Measurements from ENCODE around the gene USP21.

The USP21 gene

DNA sequence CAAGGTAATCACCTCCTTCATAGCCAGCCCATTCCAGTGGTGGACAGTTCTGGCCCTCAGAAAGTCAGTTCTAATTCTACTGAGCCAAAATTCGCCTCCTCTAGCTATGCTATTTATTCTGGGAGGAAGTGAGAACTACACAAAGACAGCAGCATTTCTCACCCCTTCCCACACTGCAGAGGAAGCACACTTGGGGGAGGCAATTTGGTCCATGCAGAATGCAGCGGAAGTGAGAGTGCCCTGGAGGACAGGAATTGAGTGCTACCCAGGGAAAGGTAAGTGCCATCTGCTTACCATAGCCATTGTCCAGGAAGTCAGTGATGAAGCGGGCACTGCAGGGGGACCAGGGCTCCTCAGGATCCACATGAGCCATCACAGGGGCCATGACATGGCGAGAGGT lies 35.9 kb downstream of the USP21 start:
- peak; percentile 11 to 25 for DNase-seq

DNA sequence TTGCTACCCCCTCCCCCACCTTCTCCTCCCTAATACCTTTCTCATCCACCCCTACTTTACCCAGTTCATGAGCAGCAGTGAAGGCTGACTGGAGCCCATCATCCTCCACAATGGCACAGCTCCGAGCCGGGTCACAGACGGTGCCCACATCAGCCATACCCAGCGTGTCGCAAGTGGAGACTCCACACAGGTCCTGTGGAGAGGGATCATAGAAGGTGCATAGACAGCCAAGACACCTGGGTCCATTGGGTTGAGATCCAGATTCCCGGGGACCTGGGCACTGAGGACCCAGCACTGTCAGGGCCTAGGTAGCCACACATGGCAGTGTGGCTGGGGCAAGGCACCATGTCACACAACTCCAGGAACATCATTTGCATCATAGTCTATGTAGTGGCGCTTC lies 36.8 kb downstream of the USP21 start:
- no peak for DNase-seq

- DNase-seq, result peak; percentile 17 to 24
These were observed 37.5 kb downstream of the USP21 start for GRCh38 chr1:161196521-161197451.

DNA sequence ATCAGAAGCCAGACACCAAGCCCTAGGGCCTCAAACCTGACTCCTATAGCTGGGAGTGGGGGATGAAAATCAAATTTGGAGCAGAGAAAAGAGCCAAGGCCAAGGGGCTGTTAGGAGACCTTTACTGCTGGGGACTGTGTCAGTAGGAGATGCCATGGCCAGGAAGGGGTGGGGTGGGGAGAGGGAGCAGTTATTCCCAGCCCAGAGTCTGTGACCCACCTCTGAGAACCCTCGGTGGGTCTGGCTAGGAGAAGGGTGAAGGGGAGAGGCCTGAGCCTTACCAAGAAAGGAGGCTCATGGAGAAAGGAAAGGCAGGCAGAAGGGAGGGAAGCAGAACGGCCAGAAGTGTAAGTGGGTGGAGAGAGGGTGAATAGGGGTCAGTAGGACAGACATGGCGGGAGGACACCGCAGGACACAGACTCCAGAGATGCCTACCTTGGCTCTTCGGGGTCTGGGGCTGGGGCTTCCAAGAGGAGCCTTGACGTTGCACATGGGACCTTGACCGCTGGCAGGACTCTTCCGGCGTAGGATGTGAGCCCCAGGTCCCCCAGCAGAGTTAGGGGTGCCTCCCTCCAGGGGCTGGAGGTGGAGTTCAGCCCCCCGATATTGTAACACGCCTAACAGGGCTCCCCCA lies 38.4 kb downstream of the USP21 start:
- DNase-seq, result no peak

DNA sequence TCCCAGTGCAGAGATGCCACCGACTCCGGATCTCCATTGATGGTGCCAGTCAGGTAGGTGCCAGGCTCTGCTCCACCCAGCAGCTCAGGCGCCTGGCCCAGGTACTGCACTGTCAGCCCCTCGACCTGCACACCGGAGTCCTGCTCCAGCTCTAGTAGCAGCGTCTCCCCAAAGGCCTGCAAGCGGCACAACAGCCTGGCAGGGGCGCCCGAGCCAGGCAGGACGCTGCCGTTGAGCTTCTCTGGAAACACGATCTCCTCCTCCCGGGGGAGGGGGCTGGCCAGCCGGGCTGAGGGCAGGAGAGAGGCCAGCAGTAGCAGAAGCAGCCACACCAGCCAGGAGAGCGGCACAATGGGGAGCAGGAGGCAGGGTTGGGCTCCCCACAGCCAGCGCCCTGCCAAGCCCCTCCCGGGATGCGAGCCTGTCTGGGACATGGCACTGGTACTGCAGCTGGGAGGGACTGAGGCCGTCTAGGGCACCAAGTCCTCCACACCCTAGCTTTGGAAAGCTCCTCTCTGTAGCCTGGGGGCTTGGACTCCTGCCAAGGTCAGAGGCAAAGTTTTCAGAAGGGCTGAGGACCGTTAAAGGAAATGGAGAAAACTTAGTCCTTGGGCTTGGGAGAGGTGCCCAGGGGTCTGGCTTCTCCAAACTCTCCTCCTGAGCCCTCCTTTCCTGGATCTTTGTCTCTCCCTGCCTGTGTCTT lies 39.0 kb downstream of the USP21 start:
- peak in 1 of 2 donors; percentile 68 for DNase-seq

DNA sequence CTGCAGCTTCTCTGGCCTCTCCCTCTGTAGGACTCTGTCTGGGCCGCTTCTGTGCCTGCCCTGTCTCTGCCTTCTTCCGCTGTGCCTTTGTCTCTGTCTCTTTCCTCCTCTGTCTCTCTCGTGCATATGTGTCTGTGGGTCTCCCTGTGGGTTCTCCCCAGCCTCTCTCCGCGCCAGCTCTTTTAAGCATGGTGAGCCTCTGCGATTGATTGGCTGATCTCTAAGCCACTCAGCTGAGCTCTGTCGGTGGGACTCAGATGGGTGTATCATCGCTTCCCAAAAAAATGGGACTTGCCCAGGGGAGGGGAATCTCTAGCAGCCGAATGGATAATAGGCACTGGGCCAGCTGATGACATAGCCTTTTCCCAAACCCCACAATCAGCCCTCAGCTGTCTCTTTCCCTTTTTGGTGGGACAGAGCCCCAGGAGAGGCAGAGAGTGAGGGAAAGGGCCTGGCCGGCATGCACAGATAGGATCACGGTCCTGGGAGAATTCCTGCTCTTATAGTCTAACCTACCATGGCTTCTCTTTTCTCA lies 39.7 kb downstream of the USP21 start, which contains the start of gene ADAMTS4:
TSS of gene ADAMTS4 (minus strand) at position 158 of the 535 bp plus-strand sequence. CDS start 427 bp downstream, outside the sequence.
- peak; percentile 83 to 87 for DNase-seq

- no peak for DNase-seq
These were observed 40.3 kb downstream of the USP21 start for GRCh38 chr1:161199506-161200139.

- peak; percentile 81 to 91 for DNase-seq
These were observed 41.2 kb downstream of the USP21 start for GRCh38 chr1:161200421-161200991.

DNA sequence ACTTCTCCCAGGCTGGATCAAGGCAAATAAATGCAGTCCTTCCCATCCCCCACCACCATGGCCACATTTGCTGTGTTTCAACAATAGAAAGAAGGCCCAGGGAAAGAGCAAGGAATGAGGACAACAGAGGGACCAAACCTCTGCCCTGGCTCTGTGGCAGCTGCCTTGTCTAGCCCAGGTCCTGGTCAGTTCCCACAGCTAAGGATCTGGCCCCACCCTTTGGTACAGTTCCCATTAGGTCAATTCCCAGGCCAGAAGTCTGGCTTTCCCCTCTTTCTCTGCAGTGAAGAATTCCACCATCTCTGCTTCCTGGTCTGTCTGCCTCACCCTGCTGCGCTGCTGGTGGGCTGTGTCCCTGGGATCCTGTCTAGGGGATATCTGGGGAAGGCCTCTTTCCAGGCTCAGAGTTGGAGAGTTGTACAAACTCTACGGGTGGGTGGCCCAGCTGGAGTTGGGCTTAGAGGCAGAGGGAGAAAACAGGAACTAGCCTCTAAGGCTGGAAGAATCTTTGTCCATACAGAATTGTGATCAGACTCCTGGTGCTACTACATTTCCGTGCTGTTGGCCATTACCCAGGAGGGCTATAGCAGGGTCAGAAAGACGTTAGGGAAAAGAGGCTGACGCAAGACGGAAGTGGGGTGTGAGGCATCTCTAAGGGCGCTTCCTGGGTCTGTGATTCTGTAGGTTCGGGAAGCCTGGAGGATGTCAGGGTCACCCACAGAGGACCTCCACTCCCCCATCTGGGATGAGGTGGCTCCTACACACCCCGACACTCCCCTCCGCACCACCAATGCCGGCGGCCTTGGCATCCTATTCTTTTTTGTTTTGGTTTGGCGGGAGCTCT lies 41.9 kb downstream of the USP21 start:
- DNase-seq, result peak; percentile 28 to 54

GRCh38 chr1:161201836-161202712 lies 42.8 kb downstream of the USP21 start, which contains the start of gene NDUFS2:
NDUFS2 (plus strand) TSS chr1:161202367; CDS start chr1:161202386, 19 bp downstream.
- DNase-seq, result peak; percentile 96 to 100

DNA sequence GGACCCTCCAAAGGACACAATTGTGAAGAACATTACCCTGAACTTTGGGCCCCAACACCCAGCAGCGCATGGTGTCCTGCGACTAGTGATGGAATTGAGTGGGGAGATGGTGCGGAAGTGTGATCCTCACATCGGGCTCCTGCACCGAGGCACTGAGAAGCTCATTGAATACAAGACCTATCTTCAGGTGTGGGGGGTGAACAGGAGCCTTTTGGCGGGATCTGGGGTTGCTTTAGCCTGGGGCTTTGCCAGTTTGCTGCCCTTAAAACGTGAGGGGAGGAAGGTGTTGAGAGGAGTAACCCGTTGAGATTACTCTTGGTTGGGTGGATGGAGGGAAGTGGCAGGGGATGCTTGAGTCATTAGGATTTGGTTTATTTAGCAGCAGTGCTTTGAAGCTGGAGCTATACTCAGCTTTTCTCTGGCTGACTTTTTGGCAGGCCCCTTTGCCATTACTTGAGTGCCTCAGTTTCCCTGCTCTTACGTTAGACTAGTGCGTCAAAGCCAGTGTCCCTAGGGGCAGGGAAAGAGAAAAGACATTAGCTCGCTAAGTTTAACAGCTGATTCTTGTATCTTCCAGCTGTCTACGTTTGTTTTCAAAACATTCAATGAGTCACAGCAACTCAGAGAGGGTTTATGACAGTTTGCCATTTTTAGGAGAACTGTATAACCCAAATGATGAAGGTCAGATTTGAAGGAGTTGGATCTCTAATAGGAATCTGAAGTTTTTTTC lies 47.3 kb downstream of the USP21 start:
- no peak for DNase-seq

DNA sequence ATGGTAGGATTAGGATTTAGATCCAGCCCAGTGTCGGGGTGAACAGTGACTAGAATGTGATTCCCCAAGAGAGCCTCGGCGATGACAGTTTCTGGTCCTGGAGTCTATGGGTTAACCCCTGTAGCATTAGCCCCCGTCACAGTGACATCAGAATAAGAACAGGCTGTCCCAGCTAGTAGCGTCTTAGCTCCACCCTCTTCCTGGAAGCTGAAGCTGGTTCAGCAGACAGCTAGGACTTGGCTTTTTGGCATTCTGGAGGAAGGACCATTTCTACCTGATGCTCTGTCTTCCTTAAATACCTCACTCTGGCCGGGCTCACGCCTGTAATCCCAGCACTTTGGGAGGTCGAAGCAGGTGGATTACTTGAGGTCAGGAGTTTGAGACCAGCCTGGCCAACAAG lies 47.9 kb downstream of the USP21 start:
- DNase-seq, result no peak

DNA sequence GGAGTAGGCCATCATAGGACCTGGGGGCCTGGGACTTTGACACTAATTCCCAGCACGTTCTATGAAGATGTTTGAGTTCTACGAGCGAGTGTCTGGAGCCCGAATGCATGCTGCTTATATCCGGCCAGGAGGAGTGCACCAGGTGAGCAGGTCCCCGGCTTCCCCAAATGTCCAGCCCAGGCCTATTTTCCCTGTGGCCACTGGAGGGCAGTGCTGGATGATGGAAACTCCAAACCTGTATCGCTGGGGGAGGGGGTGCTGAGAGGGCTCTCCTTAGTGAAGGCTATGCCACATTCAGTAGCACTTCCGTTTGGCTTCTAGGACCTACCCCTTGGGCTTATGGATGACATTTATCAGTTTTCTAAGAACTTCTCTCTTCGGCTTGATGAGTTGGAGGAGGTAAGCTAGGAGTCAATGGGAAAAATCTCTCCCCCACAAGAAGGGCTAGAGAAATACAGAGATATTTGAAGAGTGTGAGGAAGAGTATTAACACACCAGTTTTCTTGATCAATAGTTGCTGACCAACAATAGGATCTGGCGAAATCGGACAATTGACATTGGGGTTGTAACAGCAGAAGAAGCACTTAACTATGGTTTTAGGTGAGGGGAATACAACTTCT lies 50.6 kb downstream of the USP21 start:
- peak; percentile 42 to 64 for DNase-seq

GRCh38 chr1:161214369-161214768 lies 55.1 kb downstream of the USP21 start:
- DNase-seq, result no peak

DNA sequence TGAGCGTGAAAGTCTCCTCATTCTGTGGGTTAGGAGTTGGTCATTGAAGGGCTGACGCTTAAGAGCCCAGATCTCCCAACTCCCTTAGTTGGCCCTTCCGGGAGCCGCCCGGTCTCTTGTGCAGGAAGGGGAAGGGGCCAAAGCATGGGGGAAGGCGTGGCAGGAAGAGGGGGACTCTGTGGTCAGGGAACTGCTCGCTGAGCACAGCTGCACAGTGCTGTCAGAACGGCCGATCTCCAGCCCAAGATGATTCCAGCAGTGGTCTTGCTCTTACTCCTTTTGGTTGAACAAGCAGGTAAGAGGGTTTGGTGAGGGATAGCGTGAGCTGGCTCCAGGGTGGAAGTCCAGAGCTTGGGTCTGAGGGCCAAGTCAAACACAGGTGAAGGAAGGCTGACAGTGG lies 55.8 kb downstream of the USP21 start, which contains the start of gene FCER1G:
TSS of gene FCER1G (plus strand) at position 220 of the 400 bp plus-strand sequence. CDS start at position 247, 27 bp downstream.
- DNase-seq, result peak in 1 of 2 donors; percentile 22

Data from hippocampal formation (tissue), 2 donors.